OCI-M2 (cell line): ENCODE measurements around the gene APBA2.
"Not testable (repeated sequence)": the region's sequence is repeated elsewhere in the genome, so short reads cannot be mapped to it uniquely, and the experiment has no call there.

Source experiments
- DNase-seq: peaks from one replicate; lab custom pipeline; 2025; ENCODE audit not compliant: unreplicated experiment; lab: John Stamatoyannopoulos, UW

APBA2 gene

DNA sequence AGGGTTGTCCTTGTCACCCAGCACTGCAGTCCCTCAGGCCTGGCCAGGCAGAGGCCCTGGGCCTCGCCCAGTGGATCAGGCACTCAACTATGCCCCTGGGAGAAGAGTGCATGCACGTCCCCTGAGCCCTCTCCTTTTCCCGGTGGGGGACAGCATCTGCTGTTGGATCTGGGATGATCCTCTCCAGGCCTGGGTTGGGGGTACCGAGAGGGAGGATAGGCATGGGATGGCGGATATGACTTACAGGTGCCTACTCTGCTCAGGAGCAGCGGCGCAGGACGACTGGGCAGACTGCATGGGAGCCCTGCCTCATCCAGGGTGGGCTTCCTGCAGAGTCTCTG is 9.0 kb upstream of the APBA2 start:
- DNase-seq = no peak

DNA sequence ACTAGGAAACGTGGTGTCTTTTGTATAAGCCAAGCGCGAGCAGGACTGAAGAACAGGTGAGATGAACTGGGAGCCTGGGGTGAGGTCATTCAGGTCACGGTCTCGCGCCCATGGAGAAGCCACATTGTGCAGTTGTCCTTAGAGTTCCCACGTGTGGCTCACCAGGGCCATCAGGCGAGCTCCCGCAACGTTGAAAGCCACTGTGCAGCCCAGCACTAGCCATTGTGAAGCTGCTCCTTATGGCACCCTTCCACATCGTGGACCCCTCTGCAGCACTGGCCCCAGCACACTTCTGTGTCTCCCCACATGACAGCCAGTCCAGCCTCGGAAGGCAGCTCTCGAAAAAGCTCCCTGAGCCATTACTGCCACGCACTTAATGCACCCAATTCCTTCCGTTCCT is 7.6 kb upstream of the APBA2 start:
- no peak for DNase-seq

DNA sequence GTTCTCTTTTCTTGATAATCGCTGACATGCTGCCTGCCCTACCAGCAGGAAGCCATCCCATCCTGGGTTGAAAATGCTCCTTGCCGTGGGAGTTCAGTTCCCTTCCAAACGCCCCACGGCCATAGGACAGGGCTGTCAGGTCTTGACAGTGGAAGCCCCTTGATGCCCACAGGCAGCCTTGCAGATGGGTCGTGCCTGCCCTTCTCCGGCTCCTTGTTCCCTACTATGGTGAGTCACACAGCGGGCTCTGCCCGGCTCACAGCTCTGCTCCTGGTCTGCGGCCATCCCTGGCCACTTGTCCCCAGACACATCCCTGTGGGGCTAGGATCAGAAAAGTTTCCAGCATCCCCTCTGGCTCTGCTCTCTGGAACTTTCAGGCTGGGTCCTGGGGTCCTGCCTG is 6.2 kb upstream of the APBA2 start:
- no peak for DNase-seq

DNA sequence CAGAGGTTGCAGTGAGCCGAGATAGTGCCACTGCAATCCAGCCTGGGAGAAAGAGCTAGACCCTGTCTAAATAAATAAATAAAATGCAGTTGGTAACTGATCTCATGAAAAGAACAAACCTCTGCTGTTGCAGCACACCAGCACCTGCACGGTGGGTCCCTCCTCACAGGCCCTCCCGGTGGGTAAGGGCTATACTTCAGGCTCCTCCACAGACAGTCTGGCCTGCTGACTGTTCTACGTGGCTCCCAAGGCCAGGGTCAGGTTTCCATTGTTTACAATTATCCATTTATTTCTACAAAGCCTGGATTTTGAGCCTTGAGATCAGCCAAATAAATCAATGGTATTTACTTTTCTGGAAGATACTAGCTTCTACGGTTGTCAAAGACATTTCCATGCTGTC is 5.1 kb upstream of the APBA2 start:
- no peak for DNase-seq

DNA sequence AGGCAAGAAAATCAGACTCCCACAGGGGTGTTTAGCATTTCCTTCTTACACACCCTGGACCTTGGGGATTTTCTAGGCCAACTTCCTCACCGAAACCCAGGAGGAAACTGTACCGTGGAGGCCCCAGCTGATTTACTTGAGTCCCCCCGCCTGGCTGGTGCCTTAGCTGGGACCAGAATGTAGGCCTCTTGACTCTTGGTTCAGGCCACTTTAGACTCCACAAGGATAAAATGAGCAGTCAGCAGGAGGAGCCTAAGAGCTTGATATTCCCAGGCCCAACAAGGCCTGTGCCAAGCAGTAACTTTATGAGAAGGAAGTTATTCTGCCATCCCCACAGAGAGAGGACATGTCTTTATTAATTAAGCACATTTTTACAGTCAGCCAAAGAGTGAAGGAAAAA is 4.6 kb upstream of the APBA2 start:
- no peak for DNase-seq

DNA sequence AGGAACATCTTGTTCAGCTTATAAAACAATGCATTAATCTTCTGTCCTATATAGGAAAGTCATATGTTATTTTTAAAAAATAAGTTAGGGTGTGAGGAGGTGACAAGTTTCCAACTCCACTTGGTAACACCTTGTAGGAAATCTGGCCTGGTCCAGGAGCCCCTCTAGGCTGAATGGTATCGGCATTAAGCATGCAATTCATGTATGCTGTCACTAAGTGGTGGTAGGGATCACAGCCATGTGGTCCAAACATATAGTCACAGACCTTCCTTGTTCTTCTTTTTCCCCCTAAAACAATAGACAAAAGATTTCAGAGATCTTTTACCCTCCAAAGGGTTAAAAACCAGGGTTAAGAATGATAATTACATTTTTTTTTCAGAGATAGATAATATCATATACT is 4.2 kb upstream of the APBA2 start:
- no peak for DNase-seq

DNA sequence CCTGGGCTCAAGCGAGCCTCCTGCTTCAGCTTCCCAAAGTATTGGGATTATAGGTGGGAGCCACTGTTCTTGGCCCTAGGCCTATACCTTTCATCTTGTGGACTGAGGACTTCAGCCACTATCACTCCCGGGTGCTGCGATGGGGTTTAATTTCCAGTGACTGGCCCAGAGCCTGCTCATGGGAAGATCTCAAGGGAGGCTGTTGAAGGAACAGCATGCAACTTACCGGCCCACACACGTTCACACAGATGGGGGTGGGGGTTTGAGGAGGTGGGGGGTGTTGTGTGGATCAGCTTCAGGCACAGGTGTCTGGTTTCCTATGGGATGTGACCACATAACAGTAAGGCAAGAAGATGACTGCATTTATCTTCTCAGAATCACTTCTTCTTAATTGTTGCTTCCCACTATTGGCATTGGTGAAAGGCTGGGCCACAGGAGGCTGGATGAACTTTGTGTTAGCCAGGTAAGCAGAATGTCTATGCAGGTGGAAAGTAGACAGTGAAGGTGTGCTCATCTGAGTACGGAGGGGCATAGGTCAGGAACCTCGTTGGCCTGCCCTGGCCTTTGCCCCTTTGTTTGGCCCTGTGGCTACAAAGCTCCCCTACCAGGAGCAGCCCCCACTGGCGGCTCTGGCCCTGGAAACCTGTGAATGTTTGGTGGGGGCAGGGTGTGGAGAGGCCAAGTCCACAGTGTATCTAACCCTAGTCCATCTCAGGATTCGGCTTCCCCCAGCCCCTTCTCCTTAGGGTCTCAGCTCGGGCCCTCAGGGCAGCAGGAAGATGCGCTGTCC is 1.4 kb upstream of the APBA2 start:
- no peak for DNase-seq

DNA sequence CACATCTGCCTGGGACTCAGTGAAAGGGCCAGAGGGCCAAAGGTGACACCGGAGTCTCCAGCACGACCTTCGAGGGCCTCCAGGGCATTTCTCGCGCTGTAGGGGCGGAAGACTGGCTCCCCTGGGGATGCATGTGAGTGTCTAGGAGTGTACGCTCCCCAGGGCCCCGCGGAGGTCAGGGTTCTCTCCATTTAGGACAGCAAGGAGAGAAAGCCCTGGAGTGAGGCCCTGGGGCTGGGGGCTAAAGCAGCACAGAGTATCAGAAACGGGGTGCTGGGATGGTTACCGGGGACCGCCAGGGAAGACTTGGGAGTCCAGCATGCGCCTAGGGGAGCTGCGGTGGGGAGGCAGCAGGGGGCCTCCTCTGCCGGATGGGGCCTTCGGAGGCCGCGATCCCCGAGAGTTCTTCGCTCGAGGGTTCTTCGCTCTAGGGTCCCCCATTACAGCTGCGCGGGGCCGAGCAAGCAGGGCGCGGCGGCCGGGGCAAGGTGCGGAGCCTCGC is 595 bp upstream of the APBA2 start:
- no peak for DNase-seq

DNA sequence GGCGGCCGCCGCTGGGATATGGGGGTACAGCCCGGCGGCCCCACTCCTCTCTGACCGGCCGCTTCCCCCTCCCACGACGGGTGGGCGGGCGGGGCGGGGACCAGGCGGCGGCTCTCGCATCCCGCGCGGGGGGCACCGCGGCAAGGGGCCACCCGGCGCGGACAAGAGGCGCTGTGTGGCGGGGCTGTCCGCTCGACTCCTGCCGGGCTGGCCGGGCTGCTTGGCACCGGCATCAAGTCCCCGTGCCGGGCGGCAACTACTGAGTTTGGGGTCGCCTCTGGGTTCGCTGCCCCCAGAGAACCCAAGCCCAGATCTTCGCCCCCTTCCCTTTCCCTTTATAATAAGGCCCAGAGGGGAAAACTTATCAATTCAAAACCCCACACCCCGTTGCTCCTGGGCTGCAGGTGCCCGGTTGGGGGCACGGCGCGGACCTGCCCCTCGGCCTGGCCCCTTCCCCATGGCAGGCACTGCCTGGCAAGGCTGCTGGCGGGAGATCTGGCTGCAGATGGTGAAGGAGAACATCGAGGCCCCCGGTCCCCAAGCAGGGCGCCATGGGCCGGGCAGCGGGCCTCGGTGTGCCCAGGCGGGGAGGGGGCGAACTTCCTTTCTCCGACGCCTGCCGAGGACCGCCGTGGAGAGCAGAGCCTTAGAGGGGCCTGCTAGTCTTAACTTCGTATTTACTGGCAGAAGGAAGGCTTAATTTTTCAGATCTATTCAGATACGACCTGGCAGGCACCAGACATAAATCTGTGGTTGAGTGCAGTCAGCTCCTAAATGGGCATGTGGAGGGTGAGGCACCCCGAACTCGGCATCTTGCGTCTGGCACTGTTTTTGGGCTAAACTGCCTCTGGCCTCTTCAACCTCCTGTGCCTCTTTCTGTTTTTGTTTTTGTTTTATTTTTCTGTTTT is 911 bp downstream of the APBA2 start:
- DNase-seq = no peak

DNA sequence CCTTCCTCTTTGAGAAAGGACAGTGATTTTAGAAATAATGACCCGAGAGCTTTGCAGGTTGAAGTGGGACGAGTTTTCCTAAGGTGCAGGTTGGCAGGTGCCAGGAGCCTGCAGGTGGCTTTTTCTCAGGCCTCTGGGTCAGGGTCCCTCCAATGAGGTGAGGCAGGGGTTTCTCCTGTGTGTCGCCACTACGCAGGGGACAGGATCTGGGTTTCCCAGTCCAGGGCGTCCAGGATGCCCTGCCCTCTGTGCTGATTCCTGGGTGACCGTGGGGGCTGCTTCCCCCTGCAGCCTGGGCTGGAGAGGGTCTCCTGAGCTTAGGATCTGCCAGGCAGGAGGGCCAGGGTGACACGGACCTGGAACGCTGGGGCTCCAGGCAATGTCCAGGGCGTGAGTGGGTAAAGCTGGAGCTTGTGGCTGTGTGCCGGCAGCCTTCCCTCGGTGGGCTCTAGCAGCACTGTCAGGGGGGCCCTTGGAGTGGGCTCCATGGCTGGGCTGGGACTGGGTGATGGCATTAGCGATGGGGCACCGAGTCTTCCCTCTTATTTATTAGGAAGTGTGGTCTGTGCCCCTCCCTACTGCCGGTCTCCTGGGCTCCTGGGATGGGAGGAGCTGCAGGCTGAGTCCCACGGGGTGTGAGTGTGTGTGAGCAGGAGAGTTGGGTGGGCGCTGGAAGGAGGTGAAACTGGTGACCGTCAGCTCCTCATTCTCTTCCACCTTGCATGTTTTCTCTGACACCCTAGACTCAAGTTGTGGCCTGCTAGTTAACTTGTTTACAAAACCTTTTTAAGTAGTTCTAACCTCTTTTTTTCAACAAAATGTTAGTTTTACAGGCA is 1.8 kb downstream of the APBA2 start:
- no peak for DNase-seq

DNA sequence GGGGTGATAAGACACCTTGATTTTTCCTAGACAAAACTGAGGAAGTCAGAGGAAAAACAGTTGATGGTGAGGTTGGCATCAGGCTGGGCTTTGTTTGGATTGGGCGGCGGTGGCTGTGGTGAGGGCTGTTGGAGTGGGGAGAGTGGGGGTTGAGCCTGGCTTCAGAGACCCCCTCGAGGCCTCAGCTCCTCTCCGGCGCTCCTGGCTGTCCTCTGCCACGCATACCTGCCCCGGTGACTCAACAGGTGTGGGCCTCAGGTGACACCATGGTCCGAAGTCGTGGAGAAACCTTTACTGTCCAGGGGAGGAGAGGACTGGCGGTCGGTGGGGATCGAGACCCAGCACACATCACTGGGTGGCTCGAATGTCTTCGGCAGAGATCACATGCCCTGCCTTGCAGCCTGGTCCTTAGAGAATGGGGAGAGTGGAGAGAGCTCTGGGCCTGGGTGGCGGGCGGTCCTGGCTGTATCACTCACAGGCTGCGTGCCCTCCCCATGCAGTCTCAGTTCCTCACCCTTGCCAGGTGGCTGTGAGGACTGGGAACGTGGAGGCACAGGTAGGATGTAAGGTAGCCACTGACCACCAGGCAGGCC is 2.6 kb downstream of the APBA2 start:
- no peak for DNase-seq

DNA sequence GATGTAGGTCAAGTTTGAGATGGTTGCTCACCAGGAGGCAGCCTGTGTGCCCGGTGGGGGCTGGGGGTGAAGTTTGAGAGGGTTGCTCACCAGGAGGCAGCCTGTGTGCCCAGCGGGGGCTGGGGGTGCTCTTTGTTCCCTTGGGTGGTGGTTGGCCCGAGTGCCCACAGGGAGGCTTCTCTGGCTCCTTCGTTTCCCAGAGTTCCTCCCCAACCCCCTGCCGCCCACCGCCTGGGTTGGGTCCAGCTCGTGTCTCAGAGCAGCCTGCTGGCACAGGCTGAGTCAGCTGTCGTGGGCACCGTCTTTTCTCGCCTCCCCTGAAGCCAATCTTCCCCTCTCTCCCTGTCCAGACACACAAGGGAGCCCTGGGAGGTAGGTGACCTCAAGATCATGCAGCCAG is 3.1 kb downstream of the APBA2 start:
- DNase-seq = no peak

DNA sequence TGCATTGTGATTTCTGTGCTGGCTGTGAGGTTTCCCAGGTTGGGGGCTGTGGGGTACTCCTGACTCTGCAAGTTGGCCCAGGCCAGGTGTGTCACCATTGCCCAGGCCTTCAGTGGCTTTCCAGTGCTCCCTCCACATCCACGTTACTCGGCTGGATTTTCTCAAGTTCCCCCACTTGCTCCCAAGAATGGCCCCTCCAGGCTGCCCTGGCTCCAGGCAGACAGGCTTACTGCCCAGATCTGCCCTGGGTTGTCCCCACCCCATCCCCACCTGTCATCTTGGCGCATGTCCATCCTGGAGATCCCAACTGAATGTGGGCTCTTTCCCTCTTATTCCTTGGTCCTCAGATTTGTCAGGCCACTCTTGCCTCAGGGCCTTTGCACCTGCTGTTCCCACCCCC is 3.6 kb downstream of the APBA2 start:
- no peak for DNase-seq

DNA sequence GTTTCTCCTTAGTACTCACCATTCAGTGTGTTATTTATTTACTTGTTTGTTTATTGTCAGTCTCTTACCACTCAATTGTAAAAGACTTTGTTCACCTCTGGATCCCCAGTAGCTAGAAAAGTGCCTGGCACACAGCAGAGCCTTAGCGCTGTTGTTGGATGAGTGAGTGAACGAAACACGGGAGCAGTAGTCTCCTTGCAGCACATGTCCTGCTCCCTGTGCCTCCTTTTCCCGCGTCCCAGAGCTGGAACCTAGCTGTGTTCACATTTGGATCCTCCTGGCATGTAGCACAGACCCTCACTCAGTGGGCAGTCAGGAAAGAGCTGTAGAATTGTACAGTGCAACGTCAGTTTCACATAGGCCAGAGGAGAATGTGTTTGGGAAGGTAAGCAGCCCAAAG is 4.1 kb downstream of the APBA2 start:
- not testable (repeated sequence) for DNase-seq

DNA sequence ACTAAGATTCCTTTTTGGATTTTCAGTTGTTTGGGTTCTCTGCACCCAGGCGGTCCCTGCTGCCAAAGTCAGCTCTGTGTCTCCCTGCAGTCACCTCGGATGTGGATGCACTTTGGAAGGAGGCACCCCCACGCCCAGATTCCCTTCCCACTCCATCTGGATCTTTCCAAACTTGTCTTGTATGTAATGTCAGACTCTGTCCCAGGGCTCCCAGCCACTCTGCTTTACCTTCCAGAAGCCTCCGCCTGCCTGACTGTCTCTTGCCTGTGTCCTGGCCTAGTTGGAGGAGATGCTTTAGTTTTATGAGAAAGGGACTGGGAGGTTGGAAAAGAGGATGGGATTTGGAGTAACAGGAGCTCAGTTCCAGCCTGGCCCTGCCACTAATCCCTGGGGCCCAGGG is 4.5 kb downstream of the APBA2 start:
- not testable (repeated sequence) for DNase-seq

DNA sequence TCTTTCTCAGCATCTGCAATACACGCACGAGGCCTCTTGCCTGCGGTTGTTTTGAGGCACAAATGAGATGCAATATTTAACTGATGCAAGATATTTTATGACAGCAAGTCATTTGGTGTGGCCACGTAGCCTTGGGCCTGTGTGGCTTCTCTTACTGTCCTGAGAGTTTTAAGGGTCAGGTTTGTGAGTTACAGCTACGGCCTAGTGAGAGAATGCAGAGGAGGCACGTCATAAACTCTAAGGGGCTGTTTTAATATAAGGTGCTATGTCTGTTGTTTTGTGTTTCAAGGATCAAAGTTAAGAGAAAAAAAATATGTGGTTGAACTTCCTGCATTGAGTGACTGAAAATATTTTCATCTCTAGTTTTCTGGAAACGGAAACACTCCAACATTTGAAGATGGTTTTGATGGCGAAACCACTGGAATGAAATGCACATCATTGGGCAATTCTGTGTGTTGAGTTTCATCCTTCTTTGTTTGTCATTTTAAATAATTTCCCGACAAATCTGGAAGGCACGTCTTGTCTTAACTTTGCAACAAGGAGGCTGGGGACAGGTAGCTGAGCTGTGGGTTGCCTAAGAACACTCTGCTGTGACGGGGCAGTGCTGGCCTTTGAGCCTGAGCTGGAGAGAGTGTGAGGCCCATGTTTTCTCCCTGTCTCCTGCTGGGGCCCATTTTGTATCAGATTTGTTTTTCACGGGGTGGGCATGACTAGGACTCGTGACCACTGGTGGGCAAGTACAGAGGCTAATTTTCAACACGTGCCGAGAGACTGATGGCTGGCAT is 5.1 kb downstream of the APBA2 start:
- DNase-seq = no peak

DNA sequence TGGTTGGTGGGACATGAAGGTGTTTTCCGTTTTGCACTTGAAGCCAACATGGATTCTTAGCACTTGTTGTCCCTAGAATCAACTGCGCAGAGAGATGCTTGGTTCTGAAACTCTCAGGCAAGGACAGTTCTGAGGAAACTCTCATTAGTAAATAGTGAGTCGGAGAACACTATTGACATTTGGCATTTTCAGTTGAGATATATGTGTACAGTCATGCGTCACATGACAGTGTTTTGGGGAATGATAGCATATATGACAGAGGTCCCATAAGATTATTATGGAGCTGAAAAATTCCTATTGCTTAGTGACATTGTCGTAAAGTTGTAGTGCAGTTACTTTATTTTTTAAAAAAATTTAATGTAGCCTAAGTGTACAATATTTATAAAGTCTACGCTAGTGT is 5.8 kb downstream of the APBA2 start:
- no peak for DNase-seq

DNA sequence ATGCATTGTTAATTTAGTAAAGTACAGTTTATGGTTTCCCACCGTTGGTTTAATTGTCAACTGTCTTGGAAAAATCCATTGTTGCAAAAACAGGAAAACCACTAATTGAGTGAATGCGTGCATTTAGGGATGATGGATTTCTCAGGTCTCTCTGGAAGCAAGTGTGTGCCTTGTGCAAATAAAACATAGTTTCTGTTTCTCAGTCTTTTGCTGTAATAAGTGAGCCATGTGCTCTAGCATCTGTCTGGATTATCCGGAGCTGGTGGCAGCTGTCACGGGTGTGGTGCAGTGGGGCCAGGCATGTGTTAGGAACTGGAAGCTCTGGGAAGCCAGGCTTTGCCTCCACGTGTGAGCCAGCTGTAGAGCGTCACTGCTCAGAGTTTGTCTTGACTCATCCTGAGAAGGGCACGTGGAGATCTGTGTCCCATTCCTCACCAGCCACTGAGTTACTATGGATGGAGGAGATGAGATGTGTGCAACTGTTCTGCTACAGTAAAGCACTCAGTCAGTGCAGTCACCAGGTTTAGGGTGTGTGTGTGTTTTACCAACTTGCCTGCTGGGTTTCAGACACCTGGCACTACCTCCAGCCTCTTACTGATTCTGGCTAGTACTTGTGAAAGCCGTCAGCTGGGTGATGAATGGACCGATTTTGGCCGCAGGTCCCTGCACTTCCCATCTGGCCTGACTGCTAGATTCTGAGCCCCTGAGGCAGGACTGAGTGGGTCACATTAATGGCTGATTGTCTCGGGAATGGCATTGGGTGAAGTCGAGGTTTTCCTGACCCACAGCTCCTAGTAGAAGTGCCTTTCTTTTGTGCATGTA is 7.2 kb downstream of the APBA2 start:
- no peak for DNase-seq

DNA sequence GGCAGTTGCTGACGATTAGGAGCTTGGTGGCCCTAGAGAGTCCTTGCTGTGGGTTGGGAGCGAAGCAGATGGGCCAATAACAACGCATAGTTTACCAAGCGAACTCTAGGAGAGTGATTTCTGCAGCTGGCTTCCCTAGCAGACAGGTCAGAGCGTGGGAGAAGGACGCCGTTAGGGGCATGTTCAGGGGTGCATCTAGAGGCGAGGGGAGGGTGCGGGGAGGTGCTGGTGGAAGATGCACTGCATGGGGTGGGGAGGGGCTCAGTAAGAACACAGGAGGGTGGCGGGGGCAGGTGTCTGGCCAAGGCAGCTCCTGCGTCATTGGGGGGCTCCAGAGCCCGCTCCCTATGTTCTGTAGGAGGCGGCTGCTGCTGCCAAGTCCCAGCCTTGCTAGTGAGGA is 8.9 kb downstream of the APBA2 start:
- no peak for DNase-seq
